AG20443 (cell line): ENCODE measurements around the gene STK32B.

Experiments
- DNase-seq: peaks from one replicate; pipeline ENCODE4 v3.0.0; 2012; ENCODE audit warnings: low spot score, mixed read lengths

Gene STK32B

DNA sequence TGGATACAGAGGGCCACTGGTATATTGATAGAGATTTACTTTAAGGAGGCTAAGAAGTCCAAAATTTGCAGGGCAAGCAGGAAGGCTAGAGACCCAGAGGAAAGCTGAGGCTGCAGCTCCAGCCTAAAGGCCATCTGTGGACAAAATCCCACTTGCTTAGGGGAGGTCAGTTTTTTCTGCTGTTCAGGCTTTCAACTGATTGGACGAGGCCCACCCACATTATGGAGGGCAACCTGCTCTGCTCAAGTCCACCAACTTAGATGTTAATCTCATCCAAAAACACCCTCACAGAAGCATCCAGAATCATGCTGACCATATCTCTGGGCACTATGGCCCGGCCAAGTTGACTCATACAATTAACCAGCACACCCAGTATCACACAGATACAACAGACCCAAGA lies 480.8 kb downstream of the STK32B start:
- DNase-seq: no peak

DNA sequence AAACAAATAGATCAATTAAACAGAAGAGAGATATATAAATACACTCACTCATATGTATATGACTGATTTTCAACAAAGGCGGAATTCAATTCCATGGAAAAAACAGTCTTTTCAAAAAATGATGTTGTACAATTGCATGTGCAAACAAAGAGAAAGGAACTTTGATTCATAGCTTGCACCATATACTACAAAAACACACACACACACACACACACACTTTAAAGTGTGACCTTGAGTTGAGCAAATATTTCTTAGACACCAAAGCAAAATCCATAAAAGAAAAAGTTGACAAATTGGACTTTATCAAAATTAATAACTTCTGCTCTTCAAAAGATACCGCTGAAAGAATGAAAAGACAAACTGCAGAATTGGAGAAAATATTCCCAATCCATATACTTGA lies 488.3 kb downstream of the STK32B start:
- DNase-seq: no peak

DNA sequence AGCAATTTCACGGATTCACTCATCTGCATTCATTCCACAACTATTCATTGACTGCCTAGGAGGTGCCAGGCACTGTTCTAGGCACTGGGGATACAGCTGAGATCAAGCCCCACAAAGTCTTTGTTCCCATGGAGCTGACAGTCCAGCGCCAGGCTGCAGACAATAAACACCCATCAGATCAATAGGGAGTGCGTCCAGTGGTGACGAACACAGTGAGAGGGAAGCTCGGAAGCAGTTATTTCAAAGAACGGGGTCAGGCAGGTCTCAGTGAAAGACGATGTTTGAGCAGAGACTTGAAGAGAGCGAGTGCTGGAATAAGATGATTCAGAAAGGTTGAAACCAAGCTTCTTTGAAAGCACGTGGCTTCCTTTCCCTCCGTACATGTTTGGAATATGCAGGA lies 489.9 kb downstream of the STK32B start:
- no peak for DNase-seq

DNA sequence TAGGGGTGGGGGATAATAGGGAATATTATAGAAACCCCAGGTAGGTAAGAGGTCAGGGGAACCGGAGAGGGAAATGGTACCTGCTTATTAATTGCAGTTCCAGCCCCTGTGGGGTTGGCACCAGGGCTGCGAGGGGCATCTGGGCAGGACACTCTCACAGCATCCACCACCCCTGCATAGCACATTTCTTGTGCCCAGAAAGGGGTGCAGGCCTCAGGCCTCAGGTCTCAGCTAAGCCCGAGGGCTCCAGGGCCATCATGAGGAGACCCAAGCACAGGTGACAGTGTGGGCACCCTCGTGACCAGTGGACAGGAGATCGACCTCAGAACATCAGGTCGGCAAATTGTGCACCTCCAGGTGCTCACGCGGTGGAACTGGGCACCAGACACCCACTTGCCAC lies 492.4 kb downstream of the STK32B start:
- no peak for DNase-seq

DNA sequence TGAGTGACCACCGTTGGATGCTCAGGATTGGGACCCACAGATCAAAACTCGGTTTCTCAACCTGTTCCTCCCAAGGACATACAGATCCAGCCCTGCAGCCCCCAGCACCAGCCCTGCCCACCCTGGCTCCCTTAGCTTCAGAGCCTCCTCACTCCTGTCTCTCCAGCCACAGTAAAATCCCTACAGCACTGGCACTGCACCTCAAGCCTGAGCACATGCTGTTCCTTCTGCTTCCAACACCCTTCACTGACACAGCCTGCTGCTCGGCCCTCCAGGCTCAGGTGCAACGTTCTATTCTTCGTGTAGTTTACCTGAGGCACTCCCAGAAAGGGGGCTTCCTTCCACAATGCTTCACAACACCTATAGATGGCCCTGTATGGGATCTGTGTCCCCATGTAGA lies 493.5 kb downstream of the STK32B start:
- DNase-seq: no peak

DNA sequence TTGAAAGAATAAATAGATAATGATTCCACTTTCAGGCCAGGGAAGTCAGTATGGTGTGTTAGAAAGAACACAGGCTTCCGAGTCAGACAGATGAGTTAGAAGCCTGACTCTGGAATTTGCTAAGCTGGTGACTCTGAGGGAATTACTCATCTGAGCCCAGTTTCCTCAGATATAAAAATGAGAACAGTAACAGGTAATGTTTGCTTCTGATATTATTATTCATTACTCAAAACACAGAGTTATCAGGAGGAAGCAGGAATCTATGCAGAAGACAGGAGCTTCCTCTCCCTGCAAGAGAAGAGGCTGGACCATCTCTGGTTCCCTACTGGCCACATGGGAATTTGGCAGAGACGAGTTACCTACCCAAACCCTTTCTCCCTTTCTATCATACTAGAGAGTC lies 494.0 kb downstream of the STK32B start:
- DNase-seq: no peak

DNA sequence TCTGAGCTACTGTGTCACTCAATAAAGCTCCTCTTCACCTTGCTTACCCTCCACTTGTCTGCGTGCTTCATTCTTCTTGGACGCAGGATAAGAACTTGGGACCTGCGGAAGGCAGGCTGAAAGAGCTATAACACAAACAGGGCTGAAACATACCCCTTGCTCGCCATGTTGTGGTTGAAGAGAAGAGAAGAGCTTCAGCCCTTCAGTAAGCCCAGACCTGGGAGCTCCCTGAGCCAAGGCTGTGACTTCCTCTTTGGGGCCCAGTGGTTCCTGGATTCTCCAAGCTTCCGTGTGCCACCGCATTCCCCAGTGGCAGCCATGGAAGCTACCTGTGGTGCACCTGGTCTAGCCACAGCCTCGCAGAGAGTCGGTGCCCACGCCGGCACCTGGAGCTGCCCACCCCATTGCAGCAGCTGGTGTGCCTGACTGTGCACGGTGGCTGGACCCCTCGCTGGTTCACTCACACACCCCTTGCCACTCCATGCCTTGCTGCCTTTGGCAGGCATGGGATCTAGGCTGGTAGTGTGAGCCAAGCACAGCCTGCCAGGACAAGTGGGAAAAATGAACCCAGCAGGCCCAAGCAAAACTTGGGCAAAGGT lies 496.5 kb downstream of the STK32B start:
- no peak for DNase-seq
